ENCODE results near the gene SPA17. TPM values are rescaled to one million over a fixed set of nuclear protein-coding genes. Genes with fewer than 3 reads are reported as not detected.

SPA17 gene
- polyA plus RNA-seq, 1 donor from 2014 or later, result 19.1 TPM

GRCh38 chr11:124743050-124743449 lies 69.3 kb downstream of the SPA17 start:
- no peaks in the 10 kb centered on the region for H4K20me1 ChIP-seq (ENCODE audit: insufficient read depth)
- no peak overlapping the region for H3K27ac ChIP-seq (ENCODE audit: low read length)
- H3K27me3 ChIP-seq (ENCODE audit: insufficient read depth, low read depth, low read length), result peaks cover 82% of the 10 kb centered on the region
- H3K79me2 ChIP-seq (replicated peaks; ENCODE audit: insufficient read depth, low read length), result no peaks in the 10 kb centered on the region
- no peaks in the 10 kb centered on the region for H3F3A ChIP-seq (ENCODE audit: insufficient read depth, low read length, poor library complexity, severe bottlenecking)
- no peak overlapping the region for H2AFZ ChIP-seq (ENCODE audit: low read depth, low read length)
- H3K4me3 ChIP-seq (ENCODE audit: low read length), result no peak overlapping the region
- H3K9ac ChIP-seq (ENCODE audit: low read length), result no peak overlapping the region
- no peak for TF ChIP-seq RAD21 (conservative IDR thresholded peaks at IDR 0.05)
- TF ChIP-seq CTCF (IDR thresholded peaks at IDR 0.05; ENCODE audit: poor library complexity, severe bottlenecking), result no peak
- no peak for TF ChIP-seq SMC3 (conservative IDR thresholded peaks at IDR 0.05; ENCODE audit: poor library complexity)
- no peak for TF ChIP-seq POLR2AphosphoS5 (IDR thresholded peaks at IDR 0.05)
- TF ChIP-seq MXI1 (conservative IDR thresholded peaks at IDR 0.05; ENCODE audit: poor library complexity, severe bottlenecking), result no peak
- no peaks in the 10 kb centered on the region for H3K36me3 ChIP-seq (ENCODE audit: insufficient read depth, low read length)
- H3K4me2 ChIP-seq (ENCODE audit: low read length), result no peak overlapping the region
- no peaks in the 10 kb centered on the region for H3K9me3 ChIP-seq (ENCODE audit: low read length)
- no peaks in the 10 kb centered on the region for H3K9me2 ChIP-seq (ENCODE audit: insufficient read depth, low read length)

- no peaks in the 10 kb centered on the region for H3K9me2 ChIP-seq (ENCODE audit: insufficient read depth, low read length)
- H3K27me3 ChIP-seq (ENCODE audit: insufficient read depth, low read depth, low read length), result peaks cover 100% of the 10 kb centered on the region
- no peak overlapping the region for H3K4me2 ChIP-seq (ENCODE audit: low read length)
- H3K4me3 ChIP-seq (ENCODE audit: low read length), result peak overlapping the region; percentile 61
- H3K79me2 ChIP-seq (replicated peaks; ENCODE audit: insufficient read depth, low read length), result no peaks in the 10 kb centered on the region
- H3K27ac ChIP-seq (ENCODE audit: low read length), result no peak overlapping the region
- H4K20me1 ChIP-seq (ENCODE audit: insufficient read depth), result no peaks in the 10 kb centered on the region
- peak overlapping the region; percentile 24 for H3K9ac ChIP-seq (ENCODE audit: low read length)
- H3K9me3 ChIP-seq (ENCODE audit: low read length), result no peaks in the 10 kb centered on the region
- H3K36me3 ChIP-seq (ENCODE audit: insufficient read depth, low read length), result no peaks in the 10 kb centered on the region
- H3F3A ChIP-seq (ENCODE audit: insufficient read depth, low read length, poor library complexity, severe bottlenecking), result no peaks in the 10 kb centered on the region
- no peak overlapping the region for H2AFZ ChIP-seq (ENCODE audit: low read depth, low read length)
- TF ChIP-seq MXI1 (conservative IDR thresholded peaks at IDR 0.05; ENCODE audit: poor library complexity, severe bottlenecking) (no peak), RAD21 (conservative IDR thresholded peaks at IDR 0.05) (no peak), EZH2 (IDR thresholded peaks at IDR 0.05; ENCODE audit: borderline replicate concordance, insufficient read depth, low read length, poor library complexity, severe bottlenecking) (peak; percentile 35), SMC3 (conservative IDR thresholded peaks at IDR 0.05; ENCODE audit: poor library complexity) (no peak)
Observed at GRCh38 chr11:124745270-124745834, 71.6 kb downstream of the SPA17 start.

GRCh38 chr11:124745835-124746620 lies 72.3 kb downstream of the SPA17 start:
- Histone ChIP-seq H2AFZ (ENCODE audit: low read depth, low read length) (no peak overlapping the region), H3K27me3 (ENCODE audit: insufficient read depth, low read depth, low read length) (peaks cover 100% of the 10 kb centered on the region), H3K79me2 (replicated peaks; ENCODE audit: insufficient read depth, low read length) (no peaks in the 10 kb centered on the region), H3F3A (ENCODE audit: insufficient read depth, low read length, poor library complexity, severe bottlenecking) (no peaks in the 10 kb centered on the region), H3K4me3 (ENCODE audit: low read length) (peak overlapping the region; percentile 61), H3K9ac (ENCODE audit: low read length) (peak overlapping the region; percentile 24), H3K9me3 (ENCODE audit: low read length) (no peaks in the 10 kb centered on the region), H4K20me1 (ENCODE audit: insufficient read depth) (no peaks in the 10 kb centered on the region), H3K9me2 (ENCODE audit: insufficient read depth, low read length) (no peaks in the 10 kb centered on the region), H3K36me3 (ENCODE audit: insufficient read depth, low read length) (no peaks in the 10 kb centered on the region), H3K27ac (ENCODE audit: low read length) (no peak overlapping the region), H3K4me2 (ENCODE audit: low read length) (no peak overlapping the region)
- TF ChIP-seq EZH2 (IDR thresholded peaks at IDR 0.05; ENCODE audit: borderline replicate concordance, insufficient read depth, low read length, poor library complexity, severe bottlenecking) (peak; percentile 44), SMC3 (conservative IDR thresholded peaks at IDR 0.05; ENCODE audit: poor library complexity) (no peak), TAF1 (IDR thresholded peaks at IDR 0.05; ENCODE audit: low read depth) (no peak), EP300 (conservative IDR thresholded peaks at IDR 0.05; ENCODE audit: poor library complexity, severe bottlenecking) (no peak), POLR2AphosphoS5 (IDR thresholded peaks at IDR 0.05) (no peak), RAD21 (conservative IDR thresholded peaks at IDR 0.05) (no peak), CTCF (IDR thresholded peaks at IDR 0.05; ENCODE audit: poor library complexity, severe bottlenecking) (peak; percentile 25)
